Suprapubic skin (tissue), 3 donors: ENCODE measurements around the gene SKA2.

ENCODE experiments used
- POLR2AphosphoS5 ChIP-seq, 3 donors: sonication (generic); formaldehyde crosslinking; IDR thresholded peaks; one replicate each; pipeline ENCODE4 v1.6.1; 2017; ENCODE audit warnings: antibody characterized with exemption in 3 of 3
- TF ChIP-seq, protein P1 (sequence below), 2 donors: fragments of 200-600 bp in 1 of 2; fragments of 450-650 bp in 1 of 2; sonication (generic) in 1 of 2; IDR thresholded peaks; one replicate each; pipeline ENCODE4 v1.5.1; 2016 to 2019; ENCODE audit warnings: antibody characterized with exemption in 2 of 2, mild to moderate bottlenecking in 1 of 2, moderate library complexity in 1 of 2

DNA sequence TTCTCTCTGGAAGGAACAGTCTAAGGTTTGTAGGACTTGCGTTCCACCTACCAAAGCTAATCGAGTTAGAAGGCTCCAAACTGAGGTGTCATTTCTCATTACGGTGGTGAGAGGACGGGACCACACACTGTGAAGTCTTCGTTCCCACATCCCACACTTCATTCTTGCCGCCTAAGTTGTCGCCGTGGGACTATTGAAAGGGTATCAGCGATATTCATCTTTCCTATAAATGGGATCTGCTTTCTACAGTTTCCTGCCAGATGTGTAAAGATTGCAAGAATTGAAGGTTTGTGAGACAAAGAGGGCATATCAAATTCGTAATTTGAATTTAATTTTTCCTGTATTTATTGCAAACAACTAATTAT is 47.7 kb downstream of the SKA2 start:
- TF ChIP-seq, protein P1, sequence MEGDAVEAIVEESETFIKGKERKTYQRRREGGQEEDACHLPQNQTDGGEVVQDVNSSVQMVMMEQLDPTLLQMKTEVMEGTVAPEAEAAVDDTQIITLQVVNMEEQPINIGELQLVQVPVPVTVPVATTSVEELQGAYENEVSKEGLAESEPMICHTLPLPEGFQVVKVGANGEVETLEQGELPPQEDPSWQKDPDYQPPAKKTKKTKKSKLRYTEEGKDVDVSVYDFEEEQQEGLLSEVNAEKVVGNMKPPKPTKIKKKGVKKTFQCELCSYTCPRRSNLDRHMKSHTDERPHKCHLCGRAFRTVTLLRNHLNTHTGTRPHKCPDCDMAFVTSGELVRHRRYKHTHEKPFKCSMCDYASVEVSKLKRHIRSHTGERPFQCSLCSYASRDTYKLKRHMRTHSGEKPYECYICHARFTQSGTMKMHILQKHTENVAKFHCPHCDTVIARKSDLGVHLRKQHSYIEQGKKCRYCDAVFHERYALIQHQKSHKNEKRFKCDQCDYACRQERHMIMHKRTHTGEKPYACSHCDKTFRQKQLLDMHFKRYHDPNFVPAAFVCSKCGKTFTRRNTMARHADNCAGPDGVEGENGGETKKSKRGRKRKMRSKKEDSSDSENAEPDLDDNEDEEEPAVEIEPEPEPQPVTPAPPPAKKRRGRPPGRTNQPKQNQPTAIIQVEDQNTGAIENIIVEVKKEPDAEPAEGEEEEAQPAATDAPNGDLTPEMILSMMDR (IDR thresholded peaks at IDR 0.05): no peak
- TF ChIP-seq POLR2AphosphoS5 (IDR thresholded peaks at IDR 0.05): no peak
